ENCODE measurements around the gene ADSL.

ADSL gene

GRCh38 chr22:40328546-40329456 is 17.5 kb upstream of the ADSL start:
- DNase-seq = no peak

GRCh38 chr22:40329466-40329865 is 16.8 kb upstream of the ADSL start:
- DNase-seq = no peak

- DNase-seq = no peak
Observed at GRCh38 chr22:40330086-40330485, 16.2 kb upstream of the ADSL start.

GRCh38 chr22:40330615-40331014 is 15.7 kb upstream of the ADSL start:
- no peak for DNase-seq

GRCh38 chr22:40331706-40332105 is 14.6 kb upstream of the ADSL start:
- DNase-seq = no peak

- DNase-seq = no peak
Observed at GRCh38 chr22:40332319-40332781, 13.9 kb upstream of the ADSL start.

GRCh38 chr22:40334060-40334459 is 12.2 kb upstream of the ADSL start:
- no peak for DNase-seq

- DNase-seq = no peak
Observed at GRCh38 chr22:40334899-40335298, 11.4 kb upstream of the ADSL start.

- no peak for DNase-seq
Observed at GRCh38 chr22:40335358-40335757, 10.9 kb upstream of the ADSL start.

- DNase-seq = no peak
Observed at GRCh38 chr22:40340044-40340443, 6.3 kb upstream of the ADSL start.

- DNase-seq = no peak
Observed at GRCh38 chr22:40341604-40342003, 4.7 kb upstream of the ADSL start.

- DNase-seq = no peak
Observed at GRCh38 chr22:40342521-40342920, 3.8 kb upstream of the ADSL start.

GRCh38 chr22:40345271-40345670 is 1.0 kb upstream of the ADSL start:
- DNase-seq = no peak

GRCh38 chr22:40345815-40346184 is 500 bp upstream of the ADSL start:
- DNase-seq = no peak

- DNase-seq = no peak
Observed at GRCh38 chr22:40347300-40347699, 1.0 kb downstream of the ADSL start.

GRCh38 chr22:40348025-40348658 is 1.8 kb downstream of the ADSL start:
- no peak for DNase-seq

- no peak for DNase-seq
Observed at GRCh38 chr22:40352763-40353162, 6.5 kb downstream of the ADSL start.

GRCh38 chr22:40361100-40361499 is 14.8 kb downstream of the ADSL start:
- no peak for DNase-seq

- DNase-seq = no peak
Observed at GRCh38 chr22:40363059-40363458, 16.8 kb downstream of the ADSL start.

GRCh38 chr22:40364431-40364830 is 18.1 kb downstream of the ADSL start:
- no peak for DNase-seq

GRCh38 chr22:40366068-40366467 is 19.8 kb downstream of the ADSL start:
- no peak for DNase-seq

- DNase-seq = no peak
Observed at GRCh38 chr22:40367342-40367741, 21.0 kb downstream of the ADSL start.

GRCh38 chr22:40368016-40368415 is 21.7 kb downstream of the ADSL start:
- no peak for DNase-seq

GRCh38 chr22:40368836-40369235 is 22.5 kb downstream of the ADSL start:
- DNase-seq = no peak

Data from NCI-H510A (cell line).